ENCODE results near the gene KRTDAP. TPM values are rescaled to one million over a fixed set of nuclear protein-coding genes. Genes with fewer than 3 reads are reported as not detected.

The KRTDAP gene
- total and polyA plus RNA-seq, 10 of the 15 experiments (the other 5 are each of a cell fraction or from before 2014, with no cell fraction given), result 0.23 TPM; not detected in 9

DNA sequence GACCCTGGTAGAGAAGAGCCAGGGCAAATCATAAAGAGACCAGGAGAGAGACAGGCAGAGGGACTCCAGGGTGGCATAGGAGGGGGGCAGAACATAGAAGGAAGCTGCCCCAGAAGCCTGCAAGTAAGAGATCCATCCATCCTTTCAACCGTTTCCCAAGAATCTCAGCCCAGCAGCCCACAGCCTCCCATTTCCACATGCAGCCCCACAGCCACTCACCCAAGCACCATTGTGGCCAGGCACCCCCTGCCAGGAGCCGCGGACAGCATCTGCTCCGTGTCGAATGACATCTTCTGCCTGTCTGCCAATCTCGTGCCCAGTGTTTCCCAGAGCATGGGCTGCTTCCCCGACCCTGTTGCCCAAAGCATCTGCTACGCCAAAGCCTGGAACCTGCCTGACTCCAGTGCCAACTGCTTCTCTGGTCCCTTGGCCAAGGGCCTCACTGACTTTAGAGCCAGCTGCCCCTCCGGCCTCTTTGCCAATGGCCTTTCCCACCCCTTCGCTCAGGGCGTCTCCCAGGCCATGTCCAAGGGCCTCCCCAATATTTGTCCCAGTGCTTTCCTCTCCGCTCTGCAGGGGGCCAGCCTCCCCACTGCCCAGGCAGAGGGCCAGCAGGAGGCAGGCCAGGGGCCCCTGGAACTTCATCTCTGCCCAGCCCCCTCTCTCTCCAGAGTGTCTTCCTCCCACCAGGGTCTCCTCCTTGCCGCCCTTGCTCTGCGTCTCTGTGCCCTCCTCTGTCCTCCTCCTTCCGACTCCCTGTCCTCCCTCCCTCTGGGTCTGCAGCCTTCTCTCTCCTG is 22.8 kb upstream of the KRTDAP start:
- no peak overlapping the region for H3K27ac ChIP-seq (ENCODE audit: control insufficient read depth, insufficient read depth)
- POLR2A ChIA-PET, result no interaction called here
- DNase-seq (ENCODE audit: low read depth, low spot score) (no peak), FAIRE-seq (no peak), ATAC-seq (no peak)
- H3K4me3 ChIP-seq, result no peak overlapping the region
- no peak overlapping the region for H3K9ac ChIP-seq (ENCODE audit: control insufficient read depth, insufficient read depth, low read length)
- no peak overlapping the region for H2AFZ ChIP-seq (ENCODE audit: control insufficient read depth, low read depth, low read length)
- no peaks in the 10 kb centered on the region; a peak in 1 of 4 replicates for H3K27me3 ChIP-seq (replicated peaks in 1 of 2; ENCODE audit: control insufficient read depth in 2 of 2, insufficient read depth in 2 of 2, low read length in 1 of 2)
- H4K20me1 ChIP-seq (ENCODE audit: control insufficient read depth, insufficient read depth), result no peaks in the 10 kb centered on the region
- intact Hi-C loops (cut with micrococcal nuclease; ENCODE audit: unreplicated experiment), result no loop called here
- 53% methylated on average over 15 of the region's 15 CpGs for WGBS (ENCODE audit: insufficient coverage, insufficient replicate concordance, low lambda C conversion rate, missing lambda C conversion rate)
- H3K4me2 ChIP-seq (ENCODE audit: control insufficient read depth, insufficient read depth), result no peak overlapping the region
- SMC1A ChIA-PET (ENCODE audit: uncharacterized antibody, unreplicated experiment), result no interaction called here
- RAD21 ChIA-PET (ENCODE audit: unreplicated experiment), result no interaction called here
- in situ Hi-C loops (cut with MboI), result no loop called here
- H3K79me2 ChIP-seq (ENCODE audit: control insufficient read depth, insufficient read depth, low read length), result no peaks in the 10 kb centered on the region
- no peaks in the 10 kb centered on the region for H3K36me3 ChIP-seq (ENCODE audit: control insufficient read depth in 2 of 2, insufficient read depth in 2 of 2, low read length in 1 of 2)
- TF ChIP-seq ZZZ3 (IDR thresholded peaks at IDR 0.05; ENCODE audit: control insufficient read depth, insufficient read length, low read depth), result no peak
- TF ChIP-seq SUZ12 (IDR thresholded peaks at IDR 0.05; ENCODE audit: unreplicated experiment), result no peak
- TF ChIP-seq, protein P1, sequence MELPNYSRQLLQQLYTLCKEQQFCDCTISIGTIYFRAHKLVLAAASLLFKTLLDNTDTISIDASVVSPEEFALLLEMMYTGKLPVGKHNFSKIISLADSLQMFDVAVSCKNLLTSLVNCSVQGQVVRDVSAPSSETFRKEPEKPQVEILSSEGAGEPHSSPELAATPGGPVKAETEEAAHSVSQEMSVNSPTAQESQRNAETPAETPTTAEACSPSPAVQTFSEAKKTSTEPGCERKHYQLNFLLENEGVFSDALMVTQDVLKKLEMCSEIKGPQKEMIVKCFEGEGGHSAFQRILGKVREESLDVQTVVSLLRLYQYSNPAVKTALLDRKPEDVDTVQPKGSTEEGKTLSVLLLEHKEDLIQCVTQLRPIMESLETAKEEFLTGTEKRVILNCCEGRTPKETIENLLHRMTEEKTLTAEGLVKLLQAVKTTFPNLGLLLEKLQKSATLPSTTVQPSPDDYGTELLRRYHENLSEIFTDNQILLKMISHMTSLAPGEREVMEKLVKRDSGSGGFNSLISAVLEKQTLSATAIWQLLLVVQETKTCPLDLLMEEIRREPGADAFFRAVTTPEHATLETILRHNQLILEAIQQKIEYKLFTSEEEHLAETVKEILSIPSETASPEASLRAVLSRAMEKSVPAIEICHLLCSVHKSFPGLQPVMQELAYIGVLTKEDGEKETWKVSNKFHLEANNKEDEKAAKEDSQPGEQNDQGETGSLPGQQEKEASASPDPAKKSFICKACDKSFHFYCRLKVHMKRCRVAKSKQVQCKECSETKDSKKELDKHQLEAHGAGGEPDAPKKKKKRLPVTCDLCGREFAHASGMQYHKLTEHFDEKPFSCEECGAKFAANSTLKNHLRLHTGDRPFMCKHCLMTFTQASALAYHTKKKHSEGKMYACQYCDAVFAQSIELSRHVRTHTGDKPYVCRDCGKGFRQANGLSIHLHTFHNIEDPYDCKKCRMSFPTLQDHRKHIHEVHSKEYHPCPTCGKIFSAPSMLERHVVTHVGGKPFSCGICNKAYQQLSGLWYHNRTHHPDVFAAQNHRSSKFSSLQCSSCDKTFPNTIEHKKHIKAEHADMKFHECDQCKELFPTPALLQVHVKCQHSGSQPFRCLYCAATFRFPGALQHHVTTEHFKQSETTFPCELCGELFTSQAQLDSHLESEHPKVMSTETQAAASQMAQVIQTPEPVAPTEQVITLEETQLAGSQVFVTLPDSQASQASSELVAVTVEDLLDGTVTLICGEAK (IDR thresholded peaks at IDR 0.05; ENCODE audit: borderline replicate concordance), result no peak
- no peak for TF ChIP-seq STAT3 (IDR thresholded peaks at IDR 0.05; ENCODE audit: low read depth, low read length)
- no peak for TF ChIP-seq TAF1 (IDR thresholded peaks at IDR 0.05; ENCODE audit: borderline replicate concordance, low read depth, low read length)
- TF ChIP-seq, protein P2, sequence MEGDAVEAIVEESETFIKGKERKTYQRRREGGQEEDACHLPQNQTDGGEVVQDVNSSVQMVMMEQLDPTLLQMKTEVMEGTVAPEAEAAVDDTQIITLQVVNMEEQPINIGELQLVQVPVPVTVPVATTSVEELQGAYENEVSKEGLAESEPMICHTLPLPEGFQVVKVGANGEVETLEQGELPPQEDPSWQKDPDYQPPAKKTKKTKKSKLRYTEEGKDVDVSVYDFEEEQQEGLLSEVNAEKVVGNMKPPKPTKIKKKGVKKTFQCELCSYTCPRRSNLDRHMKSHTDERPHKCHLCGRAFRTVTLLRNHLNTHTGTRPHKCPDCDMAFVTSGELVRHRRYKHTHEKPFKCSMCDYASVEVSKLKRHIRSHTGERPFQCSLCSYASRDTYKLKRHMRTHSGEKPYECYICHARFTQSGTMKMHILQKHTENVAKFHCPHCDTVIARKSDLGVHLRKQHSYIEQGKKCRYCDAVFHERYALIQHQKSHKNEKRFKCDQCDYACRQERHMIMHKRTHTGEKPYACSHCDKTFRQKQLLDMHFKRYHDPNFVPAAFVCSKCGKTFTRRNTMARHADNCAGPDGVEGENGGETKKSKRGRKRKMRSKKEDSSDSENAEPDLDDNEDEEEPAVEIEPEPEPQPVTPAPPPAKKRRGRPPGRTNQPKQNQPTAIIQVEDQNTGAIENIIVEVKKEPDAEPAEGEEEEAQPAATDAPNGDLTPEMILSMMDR (IDR thresholded peaks at IDR 0.05 in 2 of 3, conservative IDR thresholded peaks at IDR 0.05 in 1 of 3; ENCODE audit: control insufficient read depth in 2 of 3, extremely low read depth in 1 of 3, insufficient read depth in 1 of 3, low read depth in 3 of 3, low read length in 3 of 3), result no peak
- no peak for TF ChIP-seq SMARCA5 (IDR thresholded peaks at IDR 0.05)
- no peak for TF ChIP-seq ZNF24 (IDR thresholded peaks at IDR 0.05)
- no TSS peak for BruUV-seq (replicated peaks)
- no peaks in the 10 kb centered on the region for H3K9me3 ChIP-seq (replicated peaks; ENCODE audit: control insufficient read depth, insufficient read depth, low read length)
- CTCF ChIA-PET, result no interaction called here
- H3K4me1 ChIP-seq (ENCODE audit: control insufficient read depth, insufficient read depth, low read length), result peaks cover 3% of the 10 kb centered on the region; the same call in 1 of the 2 replicates

Measured in GM12878 (cell line).